Midbrain (tissue), 1 donor: ENCODE measurements around the gene POMC.
"Not testable (repeated sequence)": the region's sequence is repeated elsewhere in the genome, so short reads cannot be mapped to it uniquely, and the experiment has no call there.

ENCODE experiments used
- DNase-seq: peaks from one replicate; lab custom pipeline; 2025; lab: John Stamatoyannopoulos, UW

Gene POMC

GRCh38 chr2:25176541-25177181 lies 8.3 kb upstream of the POMC start:
- no peak for DNase-seq

- DNase-seq, result no peak
Observed at GRCh38 chr2:25176138-25176537, 7.8 kb upstream of the POMC start.

GRCh38 chr2:25174192-25174861 lies 5.9 kb upstream of the POMC start:
- DNase-seq, result no peak

GRCh38 chr2:25173719-25174118 lies 5.3 kb upstream of the POMC start:
- no peak for DNase-seq

- DNase-seq, result no peak
Observed at GRCh38 chr2:25170888-25171287, 2.5 kb upstream of the POMC start.

- DNase-seq, result no peak
Observed at GRCh38 chr2:25169073-25169470, 692 bp upstream of the POMC start.

GRCh38 chr2:25165992-25166875 lies 2.1 kb downstream of the POMC start:
- peak; percentile 3 for DNase-seq

- no peak for DNase-seq
Observed at GRCh38 chr2:25164561-25164960, 3.8 kb downstream of the POMC start.

GRCh38 chr2:25162061-25162460 lies 6.3 kb downstream of the POMC start:
- DNase-seq, result not testable (repeated sequence)

GRCh38 chr2:25161055-25161781 lies 7.2 kb downstream of the POMC start:
- no peak for DNase-seq

GRCh38 chr2:25160376-25160775 lies 8.0 kb downstream of the POMC start:
- no peak for DNase-seq

- no peak for DNase-seq
Observed at GRCh38 chr2:25159949-25160348, 8.4 kb downstream of the POMC start.

GRCh38 chr2:25158096-25158852 lies 10.1 kb downstream of the POMC start:
- no peak for DNase-seq

GRCh38 chr2:25155401-25155800 lies 13.0 kb downstream of the POMC start:
- no peak for DNase-seq

GRCh38 chr2:25151718-25152117 lies 16.7 kb downstream of the POMC start:
- no peak for DNase-seq

- not testable (repeated sequence) for DNase-seq
Observed at GRCh38 chr2:25150993-25151392, 17.4 kb downstream of the POMC start.

GRCh38 chr2:25149646-25150045 lies 18.7 kb downstream of the POMC start:
- DNase-seq, result no peak

GRCh38 chr2:25146896-25147295 lies 21.5 kb downstream of the POMC start:
- DNase-seq, result no peak

GRCh38 chr2:25145803-25146202 lies 22.6 kb downstream of the POMC start:
- no peak for DNase-seq

GRCh38 chr2:25141120-25141519 lies 27.3 kb downstream of the POMC start:
- no peak for DNase-seq

GRCh38 chr2:25140535-25140934 lies 27.8 kb downstream of the POMC start:
- DNase-seq, result not testable (repeated sequence)
